HG02642 (cell line): Measurements from ENCODE around the gene UBL7.

Experiments used
- ATAC-seq: cut with Tn5 transposase; IDR thresholded peaks from one replicate; pipeline ENCODE4 v1.9.1; 2021; ENCODE audit warnings: mild to moderate bottlenecking; ENCODE audit not compliant: unreplicated experiment, poor library complexity

The UBL7 gene

DNA sequence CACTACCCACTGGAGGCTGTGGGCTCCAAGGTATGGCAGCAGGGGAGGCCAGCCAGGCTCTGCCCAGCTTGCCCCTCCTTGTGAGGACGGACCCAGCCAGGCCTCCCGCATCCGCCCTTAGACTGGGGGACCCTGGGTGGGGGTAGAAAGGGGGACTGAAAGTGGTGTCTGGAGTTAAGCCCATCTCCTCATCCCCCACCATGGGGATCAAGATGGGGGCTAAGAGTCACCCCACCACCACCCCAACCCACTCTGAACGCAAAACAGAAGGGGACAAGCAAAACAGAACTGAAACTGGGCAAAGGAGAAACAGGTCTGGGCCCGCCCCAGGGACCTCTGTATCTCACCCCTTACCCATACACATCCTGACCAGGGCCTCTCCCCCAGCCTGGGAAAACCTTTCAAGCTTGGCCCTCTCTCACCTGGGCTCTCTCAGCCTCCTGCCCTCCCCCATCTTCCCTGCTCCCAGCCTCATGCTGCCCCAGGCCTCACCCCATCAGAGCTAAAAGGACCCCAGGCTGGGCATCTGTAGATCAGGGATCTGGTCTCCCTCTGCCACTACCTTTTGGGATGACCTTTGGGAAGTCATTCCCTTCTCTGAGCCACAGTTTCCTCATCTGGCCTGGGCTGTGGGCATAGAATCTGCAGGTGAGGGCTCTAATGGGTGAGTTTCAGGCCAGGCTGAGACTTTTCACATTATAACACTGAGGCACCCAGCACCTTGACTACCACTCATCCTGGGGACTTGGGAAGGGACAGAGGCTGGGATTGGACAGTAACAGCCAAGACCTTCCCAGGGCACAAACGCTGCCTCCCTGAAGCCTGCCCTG, 63.5 kb downstream of the UBL7 start:
- ATAC-seq = peak; percentile 20

DNA sequence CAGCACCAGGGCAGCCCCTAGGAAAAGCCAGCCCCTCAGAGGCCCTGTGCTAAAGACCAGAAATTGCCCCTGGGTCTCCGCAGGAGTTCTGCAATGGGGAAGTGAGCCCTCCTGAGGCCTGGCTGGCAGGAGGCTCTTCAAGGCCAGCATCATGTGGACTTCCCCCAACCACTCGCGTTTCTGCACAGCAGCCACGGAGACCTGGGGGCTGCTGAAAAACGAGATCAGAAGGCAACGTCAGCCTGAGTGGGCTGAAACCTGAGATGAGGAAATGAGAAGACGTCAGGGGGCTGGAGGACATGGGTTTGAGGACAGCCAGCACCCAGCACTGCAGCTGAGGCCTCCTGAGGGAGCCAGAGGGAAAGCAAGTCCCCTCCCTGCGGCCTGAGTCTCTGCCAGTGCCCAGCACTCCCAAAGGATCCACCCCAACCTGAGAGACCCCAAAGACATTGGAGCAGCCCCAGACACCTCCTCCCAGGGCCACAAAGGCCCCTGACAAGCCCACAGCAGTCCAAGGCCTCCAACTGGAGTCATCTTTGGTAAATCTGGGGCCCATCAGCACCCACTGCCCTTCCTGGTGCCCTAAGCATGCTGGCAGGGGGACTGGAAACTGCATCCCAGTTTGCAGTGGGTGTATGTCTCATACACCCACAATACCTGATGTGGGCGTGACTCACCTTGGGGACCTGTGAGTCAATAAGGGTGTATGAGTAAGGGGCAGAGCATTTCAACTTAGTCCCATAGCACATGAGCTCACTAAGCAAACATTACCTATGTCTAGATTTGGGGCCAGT, 64.3 kb downstream of the UBL7 start:
- peak; percentile 43 for ATAC-seq

DNA sequence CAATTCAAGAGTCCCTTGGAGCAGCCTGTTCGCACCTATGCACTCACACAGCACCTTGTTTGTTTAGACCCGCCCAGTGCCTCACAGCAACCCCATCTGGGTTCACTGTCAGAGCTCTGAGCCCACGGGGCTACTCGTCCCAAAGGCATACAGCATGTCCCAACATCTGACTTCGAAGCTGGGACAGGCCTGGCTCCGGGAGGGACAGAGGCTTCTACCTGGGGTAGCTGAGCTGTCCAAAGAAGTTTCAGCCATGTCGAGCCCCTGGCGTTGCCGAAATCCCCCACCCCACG, 64.9 kb downstream of the UBL7 start:
- ATAC-seq = peak; percentile 3
